ENCODE results near the gene CRTC3.

The CRTC3 gene

DNA sequence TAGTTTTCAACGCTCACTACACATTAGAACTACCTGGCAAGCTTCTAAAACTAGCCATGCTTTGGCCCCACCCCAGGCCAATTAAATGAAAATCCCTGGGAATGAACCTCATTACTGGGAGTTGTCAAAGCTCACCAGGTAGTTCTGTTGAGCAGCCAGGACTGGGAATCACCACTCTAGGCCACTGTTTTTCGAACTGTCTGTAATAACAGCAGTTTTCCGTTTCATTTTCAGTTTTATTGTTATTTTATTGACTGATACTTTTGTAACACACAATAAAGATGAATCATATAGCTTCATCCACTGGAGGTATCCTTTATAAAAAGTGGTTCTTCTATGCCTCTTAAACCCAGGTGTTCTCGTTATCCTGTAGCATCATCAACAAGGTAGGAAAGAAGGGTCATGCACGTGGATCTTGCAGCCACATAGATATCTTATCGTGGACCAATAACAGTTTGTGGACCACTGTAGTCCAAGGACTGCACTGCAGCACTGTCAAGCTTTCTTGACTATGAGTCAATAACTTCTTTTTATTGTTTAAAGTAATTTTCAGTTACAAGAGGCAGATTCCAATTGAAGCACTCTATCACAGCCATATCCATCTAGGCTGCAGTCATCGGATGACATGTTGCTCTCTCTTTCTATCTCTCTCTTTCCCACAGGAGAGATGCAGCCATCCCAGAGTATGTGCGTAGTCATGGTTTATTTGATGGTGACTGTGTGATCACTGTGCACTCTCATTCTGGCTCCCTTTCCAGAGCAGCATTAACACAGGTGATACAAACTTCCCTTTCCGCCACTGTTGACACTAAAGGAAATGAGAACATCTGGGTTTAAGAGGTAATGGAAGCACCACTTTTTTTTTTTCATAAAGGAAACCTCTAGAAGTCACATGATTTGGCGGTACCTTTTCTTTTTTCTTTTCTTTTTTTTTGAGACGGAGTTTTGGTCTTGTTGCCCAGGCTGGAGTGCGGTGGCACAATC, 148.4 kb downstream of the CRTC3 start:
- Histone ChIP-seq H3K27me3 (no peaks in the 10 kb centered on the region), H3K9me3 (no peaks in the 10 kb centered on the region), H3K36me3 (no peaks in the 10 kb centered on the region), H3K4me1 (peaks cover 0 to 29% (median 16%) of the 10 kb centered on the region in 4 donors), H3K4me3 (no peak overlapping the region), H3K27ac (no peak overlapping the region)
- no peak for DNase-seq
- TF ChIP-seq, protein P1, sequence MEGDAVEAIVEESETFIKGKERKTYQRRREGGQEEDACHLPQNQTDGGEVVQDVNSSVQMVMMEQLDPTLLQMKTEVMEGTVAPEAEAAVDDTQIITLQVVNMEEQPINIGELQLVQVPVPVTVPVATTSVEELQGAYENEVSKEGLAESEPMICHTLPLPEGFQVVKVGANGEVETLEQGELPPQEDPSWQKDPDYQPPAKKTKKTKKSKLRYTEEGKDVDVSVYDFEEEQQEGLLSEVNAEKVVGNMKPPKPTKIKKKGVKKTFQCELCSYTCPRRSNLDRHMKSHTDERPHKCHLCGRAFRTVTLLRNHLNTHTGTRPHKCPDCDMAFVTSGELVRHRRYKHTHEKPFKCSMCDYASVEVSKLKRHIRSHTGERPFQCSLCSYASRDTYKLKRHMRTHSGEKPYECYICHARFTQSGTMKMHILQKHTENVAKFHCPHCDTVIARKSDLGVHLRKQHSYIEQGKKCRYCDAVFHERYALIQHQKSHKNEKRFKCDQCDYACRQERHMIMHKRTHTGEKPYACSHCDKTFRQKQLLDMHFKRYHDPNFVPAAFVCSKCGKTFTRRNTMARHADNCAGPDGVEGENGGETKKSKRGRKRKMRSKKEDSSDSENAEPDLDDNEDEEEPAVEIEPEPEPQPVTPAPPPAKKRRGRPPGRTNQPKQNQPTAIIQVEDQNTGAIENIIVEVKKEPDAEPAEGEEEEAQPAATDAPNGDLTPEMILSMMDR (IDR thresholded peaks at IDR 0.05), result no peak
- intact Hi-C loops (cut with DNase I; ENCODE audit: low total_unique reads), result no loop called here

GRCh38 chr15:90679959-90680358, 150.2 kb downstream of the CRTC3 start:
- intact Hi-C loops (cut with DNase I; ENCODE audit: low total_unique reads), result no loop called here

DNA sequence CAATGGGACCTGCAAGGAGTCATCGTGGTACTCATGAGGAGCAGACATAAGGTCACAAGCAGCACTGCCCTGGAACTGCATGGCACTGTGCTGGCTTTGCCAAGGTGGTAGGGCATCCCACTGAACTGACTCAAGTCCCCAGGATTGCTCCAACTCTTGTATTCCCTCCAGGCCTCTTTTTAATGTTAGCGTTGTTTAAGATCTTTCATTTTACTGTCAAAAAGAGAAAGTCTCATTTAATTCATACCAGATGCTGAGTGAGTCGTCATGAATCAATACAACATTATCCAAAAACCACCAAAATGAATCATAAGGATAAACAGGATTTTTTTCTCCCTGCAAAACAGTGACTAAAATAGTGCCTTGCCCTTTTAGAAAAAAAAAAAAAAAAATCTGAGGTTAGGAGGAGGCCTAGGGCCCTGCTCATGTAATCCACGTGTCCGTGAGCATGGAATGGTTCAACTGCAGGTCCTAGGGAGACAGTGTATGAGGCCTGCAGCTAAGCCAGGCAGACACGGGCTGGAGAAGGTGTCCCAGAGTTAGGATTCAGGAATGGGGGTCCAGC, 150.7 kb downstream of the CRTC3 start:
- peak overlapping the region; percentile 77 to 78 for H3K27ac ChIP-seq
- H3K36me3 ChIP-seq, result no peaks in the 10 kb centered on the region
- TF ChIP-seq, protein P1 (IDR thresholded peaks at IDR 0.05), result no peak
- intact Hi-C loops (cut with DNase I; ENCODE audit: low total_unique reads), result no loop called here
- H3K27me3 ChIP-seq, result no peaks in the 10 kb centered on the region
- H3K4me3 ChIP-seq, result no peak overlapping the region
- peak; percentile 62 to 80 for DNase-seq
- H3K4me1 ChIP-seq, result peaks cover 0 to 29% (median 16%) of the 10 kb centered on the region in 4 donors
- no peaks in the 10 kb centered on the region for H3K9me3 ChIP-seq

More at GRCh38 chr15:90679959-90680358, 150.2 kb downstream of the CRTC3 start:
- Histone ChIP-seq H3K27ac (peak overlapping the region; percentile 77 to 78), H3K4me1 (peaks cover 0 to 29% (median 16%) of the 10 kb centered on the region in 4 donors), H3K27me3 (no peaks in the 10 kb centered on the region), H3K36me3 (no peaks in the 10 kb centered on the region), H3K4me3 (no peak overlapping the region), H3K9me3 (no peaks in the 10 kb centered on the region)
- TF ChIP-seq, protein P1 (IDR thresholded peaks at IDR 0.05), result no peak
- peak; percentile 70 to 87 for DNase-seq

DNA sequence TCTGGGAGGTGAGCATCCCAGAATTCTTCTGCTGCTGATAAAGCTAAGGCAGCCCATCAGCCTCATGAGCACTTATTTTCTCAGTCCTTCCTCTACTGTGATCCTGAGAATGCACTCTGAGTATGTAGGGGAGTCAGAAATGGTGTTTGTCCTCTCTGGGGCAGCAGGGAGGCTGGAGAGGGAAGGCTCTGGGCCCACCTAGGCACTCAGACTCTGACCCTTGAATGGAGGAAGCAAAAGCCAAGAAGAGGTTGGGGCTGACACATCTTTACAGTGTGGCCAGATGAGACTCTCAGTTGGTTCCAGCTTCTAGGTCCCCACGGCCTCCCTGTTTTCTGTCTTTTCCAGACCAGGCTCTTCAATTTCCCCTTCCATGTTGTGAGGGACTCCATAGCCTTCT, 151.3 kb downstream of the CRTC3 start:
- TF ChIP-seq, protein P1 (IDR thresholded peaks at IDR 0.05), result no peak
- peak overlapping the region; percentile 77 to 78 for H3K27ac ChIP-seq
- H3K36me3 ChIP-seq, result no peaks in the 10 kb centered on the region
- intact Hi-C loops (cut with DNase I; ENCODE audit: low total_unique reads), result no loop called here
- peaks cover 0 to 29% (median 16%) of the 10 kb centered on the region in 4 donors for H3K4me1 ChIP-seq
- no peak overlapping the region for H3K4me3 ChIP-seq
- no peak for DNase-seq
- no peaks in the 10 kb centered on the region for H3K27me3 ChIP-seq
- H3K9me3 ChIP-seq, result no peaks in the 10 kb centered on the region

DNA sequence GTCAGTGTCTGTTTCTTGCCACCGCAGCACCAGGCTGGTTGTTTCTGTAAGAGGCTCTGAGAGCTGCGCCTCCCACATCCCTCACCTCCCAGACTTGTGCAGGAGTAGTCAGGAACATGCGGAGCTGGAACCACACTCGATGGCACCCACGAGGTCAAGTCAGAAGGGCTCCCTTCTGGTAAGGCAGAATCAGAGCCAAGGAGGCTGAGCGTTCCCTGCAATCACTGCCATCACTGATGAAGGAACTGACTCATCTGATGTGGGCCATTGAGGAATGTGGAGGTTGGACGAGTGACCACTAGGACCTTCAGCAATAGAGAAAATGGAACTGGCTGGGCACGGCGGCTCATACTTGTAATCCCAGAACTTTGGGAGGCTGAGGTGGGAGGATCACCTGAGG, 151.8 kb downstream of the CRTC3 start:
- intact Hi-C loops (cut with DNase I; ENCODE audit: low total_unique reads), result no loop called here
- no peaks in the 10 kb centered on the region for H3K36me3 ChIP-seq
- TF ChIP-seq, protein P1 (IDR thresholded peaks at IDR 0.05), result no peak
- H3K4me1 ChIP-seq, result peaks cover 0 to 29% (median 16%) of the 10 kb centered on the region in 4 donors
- H3K27ac ChIP-seq, result peak overlapping the region; percentile 77 to 78
- H3K4me3 ChIP-seq, result no peak overlapping the region
- H3K9me3 ChIP-seq, result no peaks in the 10 kb centered on the region
- H3K27me3 ChIP-seq, result no peaks in the 10 kb centered on the region
- peak; percentile 76 to 86 for DNase-seq

All from tibial artery (tissue), 4 donors.